Adrenal gland (tissue), 12 donors: ENCODE measurements around the gene CERS2. TPM values are rescaled to one million over a fixed set of nuclear protein-coding genes. Genes with fewer than 3 reads are reported as not detected.
"Not testable (repeated sequence)": the region's sequence is repeated elsewhere in the genome, so short reads cannot be mapped to it uniquely, and the experiment has no call there.

Source experiments
- DNase-seq, 7 donors: peaks; one replicate each; pipeline ENCODE4 v3.0.0-alpha.2; 2019 to 2020
- H3K27ac ChIP-seq, 5 donors: fragments of 200-600 bp; sonication (generic) in 4 of 5; 1 replicate in 3 of 5; 2 replicates in 2 of 5; pipeline versions ENCODE4 v1.5.1 to v1.8.0; 2016 to 2020; ENCODE audit warnings: mild to moderate bottlenecking in 1 of 5
- H3K27me3 ChIP-seq: fragments of 200-600 bp; 2 replicates; pipeline ENCODE4 v1.8.0; 2021
- H3K36me3 ChIP-seq, 2 donors: fragments of 200-600 bp; replicated peaks in 1 of 2; 1 replicate in 1 of 2; 2 replicates in 1 of 2; pipeline versions ENCODE4 v1.5.1 to v1.8.0; 2018 to 2022
- H3K4me1 ChIP-seq, 2 donors: fragments of 200-600 bp; replicated peaks in 1 of 2; 1 replicate in 1 of 2; 2 replicates in 1 of 2; pipeline versions ENCODE4 v1.5.1 to v1.8.0; 2018 to 2021
- H3K4me3 ChIP-seq, 4 donors: fragments of 200-600 bp; sonication (generic) in 3 of 4; one replicate each; pipeline ENCODE4 v1.5.1; 2016 to 2018
- H3K9me3 ChIP-seq, 3 donors: fragments of 200-600 bp; sonication (generic) in 1 of 3; replicated peaks in 1 of 3; 1 replicate in 2 of 3; 2 replicates in 1 of 3; pipeline versions ENCODE4 v1.5.1 to v1.8.0; 2016 to 2021
- POLR2A ChIP-seq, 2 donors: fragments of 450-650 bp; IDR thresholded peaks; one replicate each; pipeline ENCODE4 v1.6.1; 2017; ENCODE audit warnings: antibody characterized with exemption in 2 of 2, mild to moderate bottlenecking in 2 of 2, moderate library complexity in 1 of 2
- WGBS, 4 donors: extraction: QIAGEN DNeasy Blood & Tissue Kit in 2 of 4; methylation state at CpG; one replicate each; pipeline versions ENCODE4 v1.1.5 to v1.1.7; 2013 to 2017; 5-methylcytosine and 5-hydroxymethylcytosine counted together
- intact Hi-C, 2 donors: fragments of 100-400 bp; cut with DNase I; formaldehyde crosslinking; loops; one replicate each; pipeline versions ENCODE4 v1.14.1 to v1.15.0; 2022 to 2023
- polyA plus RNA-seq, 3 donors: library from polyadenylated mRNA; stranded (reverse); fragments of 200-250 nt in 2 of 3; fragments of 350-450 nt in 1 of 3; fragmentation: Illumina TruSeq in 1 of 3; extraction: RNeasy Lipid Tissue Mini Kit (QIAGEN cat#74804) in 1 of 3; gene quantifications; one replicate each; pipeline ENCODE4 v1.2.3, GENCODE V29; 2013 to 2014
- total RNA-seq, 9 donors: library from RNA; depleted of rRNA in 4 of 9; stranded (reverse); fragments of >200 nt in 4 of 9; fragments of 120-200 nt in 1 of 9; fragmentation: NEBNext Ultra II Directional in 1 of 9; extraction: Animal tissue kit (Norgen Biotek cat#: 25700) in 1 of 9; gene quantifications; one replicate each; pipeline versions ENCODE4 v1.1.0 to v1.2.4, GENCODE V29; 2013 to 2023
- TF ChIP-seq, protein P1 (sequence below), 6 experiments: fragments of 450-650 bp in 4 of 6; fragments of 200-600 bp in 2 of 6; sonication (generic) in 1 of 6; IDR thresholded peaks; 1 replicate in 5 of 6; 2 replicates in 1 of 6; pipeline versions ENCODE4 v1.5.1 to v1.8.0; 2016 to 2021; ENCODE audit warnings: antibody characterized with exemption in 6 of 6, mild to moderate bottlenecking in 2 of 6, moderate library complexity in 1 of 6
- donor health status: healthy with polysubstance abuse.
- donor health status: Bipolar disorder and iron deficiency.
- donor health status: DM: yes; HTN: yes; CAD: no.
- donor health status: DM: no; HTN: no; CAD: no.
- donor health status: DM: no; HTN: no; CAD: no.
- donor health status: DM: yes; HTN: yes; CAD: no.

The CERS2 gene
- total and polyA plus RNA-seq, 12 donors: 289 to 682 (median 505) TPM

DNA sequence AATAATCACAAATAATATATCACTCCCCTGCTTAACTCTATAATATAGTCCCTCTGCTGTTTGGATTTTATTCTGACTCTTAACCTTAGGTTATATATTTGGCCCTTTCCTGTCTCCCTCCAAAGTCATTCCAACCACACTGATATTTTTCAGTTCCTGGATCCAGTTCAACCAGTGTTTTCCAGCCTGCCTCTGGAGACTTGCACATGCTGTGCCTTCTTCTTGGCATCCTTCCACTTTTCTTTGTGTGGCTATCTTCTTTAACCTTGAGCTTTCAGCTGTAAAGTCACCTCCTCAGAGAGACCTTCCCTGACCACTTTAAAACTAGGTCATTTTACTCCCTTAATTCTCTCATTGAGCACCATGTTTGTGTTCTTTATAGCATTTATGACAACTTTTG, 19.4 kb downstream of the CERS2 start:
- no peak overlapping the region for H3K4me3 ChIP-seq
- H3K27ac ChIP-seq: peak overlapping the region in 2 of 5 donors; percentile 1 to 38
- H3K27me3 ChIP-seq: no peaks in the 10 kb centered on the region
- peak in 2 of 7 donors; percentile 32 to 35 for DNase-seq
- H3K4me1 ChIP-seq: peaks cover 0 to 9% of the 10 kb centered on the region in 2 donors
- H3K9me3 ChIP-seq: no peaks in the 10 kb centered on the region
- intact Hi-C loops: no loop called here
- H3K36me3 ChIP-seq: peaks cover 0 to 80% of the 10 kb centered on the region in 2 donors
- no peak for TF ChIP-seq POLR2A (IDR thresholded peaks at IDR 0.05)
- TF ChIP-seq, protein P1, sequence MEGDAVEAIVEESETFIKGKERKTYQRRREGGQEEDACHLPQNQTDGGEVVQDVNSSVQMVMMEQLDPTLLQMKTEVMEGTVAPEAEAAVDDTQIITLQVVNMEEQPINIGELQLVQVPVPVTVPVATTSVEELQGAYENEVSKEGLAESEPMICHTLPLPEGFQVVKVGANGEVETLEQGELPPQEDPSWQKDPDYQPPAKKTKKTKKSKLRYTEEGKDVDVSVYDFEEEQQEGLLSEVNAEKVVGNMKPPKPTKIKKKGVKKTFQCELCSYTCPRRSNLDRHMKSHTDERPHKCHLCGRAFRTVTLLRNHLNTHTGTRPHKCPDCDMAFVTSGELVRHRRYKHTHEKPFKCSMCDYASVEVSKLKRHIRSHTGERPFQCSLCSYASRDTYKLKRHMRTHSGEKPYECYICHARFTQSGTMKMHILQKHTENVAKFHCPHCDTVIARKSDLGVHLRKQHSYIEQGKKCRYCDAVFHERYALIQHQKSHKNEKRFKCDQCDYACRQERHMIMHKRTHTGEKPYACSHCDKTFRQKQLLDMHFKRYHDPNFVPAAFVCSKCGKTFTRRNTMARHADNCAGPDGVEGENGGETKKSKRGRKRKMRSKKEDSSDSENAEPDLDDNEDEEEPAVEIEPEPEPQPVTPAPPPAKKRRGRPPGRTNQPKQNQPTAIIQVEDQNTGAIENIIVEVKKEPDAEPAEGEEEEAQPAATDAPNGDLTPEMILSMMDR (IDR thresholded peaks at IDR 0.05): no peak

DNA sequence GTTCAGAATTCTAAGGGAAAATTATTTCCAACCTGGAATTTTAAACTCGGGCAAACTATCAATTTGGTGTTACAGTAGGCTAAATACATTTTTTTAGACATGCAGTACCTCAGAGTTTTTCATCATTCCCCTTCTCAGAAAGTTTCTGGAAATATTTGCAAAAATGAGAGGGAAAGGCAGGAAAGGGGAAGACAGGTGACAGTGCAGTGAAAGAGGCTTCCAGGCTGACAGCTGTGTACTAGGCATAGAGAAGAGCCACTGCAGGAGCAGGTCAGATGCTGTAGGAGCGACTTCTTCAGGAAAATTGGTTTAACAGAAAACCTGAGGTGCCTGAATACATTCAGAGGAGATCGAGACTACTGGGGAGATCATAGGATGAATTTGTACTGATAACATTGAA, 19.9 kb downstream of the CERS2 start:
- H3K36me3 ChIP-seq: peaks cover 0 to 80% of the 10 kb centered on the region in 2 donors
- WGBS, 4 donors: 92 to 94% (median 93%) methylated on average over 3 of the region's 3 CpGs
- no peaks in the 10 kb centered on the region for H3K27me3 ChIP-seq
- TF ChIP-seq, protein P1 (IDR thresholded peaks at IDR 0.05): no peak
- TF ChIP-seq POLR2A (IDR thresholded peaks at IDR 0.05): no peak
- no peak overlapping the region for H3K27ac ChIP-seq
- DNase-seq: peak in 1 of 7 donors; percentile 25
- peaks cover 0 to 9% of the 10 kb centered on the region in 2 donors for H3K4me1 ChIP-seq
- H3K9me3 ChIP-seq: no peaks in the 10 kb centered on the region
- no peak overlapping the region for H3K4me3 ChIP-seq
- intact Hi-C loops: no loop called here

- WGBS, 4 donors: 80 to 92% (median 85%) methylated on average over 5 of the region's 5 CpGs
- peak in 1 of 7 donors; percentile 35 for DNase-seq
- H3K36me3 ChIP-seq: peaks cover 0 to 100% of the 10 kb centered on the region in 2 donors
- intact Hi-C loops: no loop called here
- TF ChIP-seq POLR2A (IDR thresholded peaks at IDR 0.05): no peak
- TF ChIP-seq, protein P1 (IDR thresholded peaks at IDR 0.05): no peak
- no peaks in the 10 kb centered on the region for H3K9me3 ChIP-seq
- no peak overlapping the region for H3K4me3 ChIP-seq
- H3K4me1 ChIP-seq: peaks cover 0 to 10% of the 10 kb centered on the region in 2 donors
- H3K27ac ChIP-seq: peak overlapping the region in 2 of 5 donors; percentile 1 to 50
- H3K27me3 ChIP-seq: no peaks in the 10 kb centered on the region
These were observed 29.8 kb downstream of the CERS2 start for GRCh38 chr1:150944856-150945255.

DNA sequence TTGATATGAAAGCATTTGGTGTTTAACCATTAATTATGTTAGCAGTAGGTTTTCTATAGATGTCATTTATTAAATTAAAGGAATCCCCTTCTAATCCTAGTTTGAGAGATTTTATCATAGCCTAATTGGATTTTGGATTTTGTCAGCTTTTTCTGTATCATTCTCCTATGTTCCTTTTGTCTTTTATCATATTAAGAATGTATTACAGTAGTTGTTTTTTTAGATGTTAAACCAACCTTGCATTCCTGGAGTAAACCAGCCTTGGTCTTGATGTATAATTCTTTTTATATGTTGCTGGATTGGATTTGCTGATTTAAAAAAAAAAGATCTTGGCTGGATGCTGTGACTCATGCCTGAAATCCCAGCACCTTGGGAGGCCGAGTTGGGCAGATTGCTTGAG, 42.9 kb downstream of the CERS2 start:
- Histone ChIP-seq H3K27ac (no peak overlapping the region), H3K9me3 (no peaks in the 10 kb centered on the region), H3K27me3 (no peaks in the 10 kb centered on the region), H3K4me1 (peaks cover 4 to 13% of the 10 kb centered on the region in 2 donors), H3K36me3 (peaks cover 0 to 45% of the 10 kb centered on the region in 2 donors), H3K4me3 (no peak overlapping the region)
- intact Hi-C loops: no loop called here
- no peak for DNase-seq
- 87 to 91% (median 89%) methylated on average over 1 of the region's 1 CpG for WGBS, 4 donors
- TF ChIP-seq, protein P1 (IDR thresholded peaks at IDR 0.05): no peak
- TF ChIP-seq POLR2A (IDR thresholded peaks at IDR 0.05): no peak

DNA sequence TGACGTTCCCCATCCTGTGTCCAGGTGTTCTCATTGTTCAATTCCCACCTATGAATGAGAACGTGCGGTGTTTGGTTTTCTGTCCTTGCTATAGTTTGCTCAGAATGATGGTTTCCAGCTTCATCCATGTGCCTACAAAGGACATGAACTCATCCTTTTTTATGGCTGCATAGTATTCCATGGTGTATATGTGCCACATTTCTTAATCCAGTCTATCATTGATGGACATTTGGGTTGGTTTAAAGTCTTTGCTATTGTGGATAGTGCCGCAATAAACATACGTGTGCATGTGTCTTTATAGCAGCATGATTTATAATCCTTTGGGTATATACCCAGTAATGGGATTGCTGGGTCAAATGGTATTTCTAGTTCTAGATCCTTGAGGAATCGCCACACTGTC, 45.9 kb downstream of the CERS2 start:
- intact Hi-C loops, H3K27ac ChIP-seq, H3K9me3 ChIP-seq, H3K4me3 ChIP-seq, H3K27me3 ChIP-seq, DNase-seq: not testable (repeated sequence)
- 93 to 98% (median 94%) methylated on average over 6 of the region's 6 CpGs for WGBS, 4 donors
- peaks cover 0 to 33% of the 10 kb centered on the region in 2 donors for H3K36me3 ChIP-seq
- peaks cover 4 to 16% of the 10 kb centered on the region in 2 donors for H3K4me1 ChIP-seq
